ENCODE measurements around the gene FASN. TPM values are rescaled to one million over a fixed set of nuclear protein-coding genes. Genes with fewer than 3 reads are reported as not detected.

Gene FASN
- total and polyA plus RNA-seq, 2 donors (not counting 1 experiment from before 2014, with no cell fraction given): 36.8 to 242 TPM

DNA sequence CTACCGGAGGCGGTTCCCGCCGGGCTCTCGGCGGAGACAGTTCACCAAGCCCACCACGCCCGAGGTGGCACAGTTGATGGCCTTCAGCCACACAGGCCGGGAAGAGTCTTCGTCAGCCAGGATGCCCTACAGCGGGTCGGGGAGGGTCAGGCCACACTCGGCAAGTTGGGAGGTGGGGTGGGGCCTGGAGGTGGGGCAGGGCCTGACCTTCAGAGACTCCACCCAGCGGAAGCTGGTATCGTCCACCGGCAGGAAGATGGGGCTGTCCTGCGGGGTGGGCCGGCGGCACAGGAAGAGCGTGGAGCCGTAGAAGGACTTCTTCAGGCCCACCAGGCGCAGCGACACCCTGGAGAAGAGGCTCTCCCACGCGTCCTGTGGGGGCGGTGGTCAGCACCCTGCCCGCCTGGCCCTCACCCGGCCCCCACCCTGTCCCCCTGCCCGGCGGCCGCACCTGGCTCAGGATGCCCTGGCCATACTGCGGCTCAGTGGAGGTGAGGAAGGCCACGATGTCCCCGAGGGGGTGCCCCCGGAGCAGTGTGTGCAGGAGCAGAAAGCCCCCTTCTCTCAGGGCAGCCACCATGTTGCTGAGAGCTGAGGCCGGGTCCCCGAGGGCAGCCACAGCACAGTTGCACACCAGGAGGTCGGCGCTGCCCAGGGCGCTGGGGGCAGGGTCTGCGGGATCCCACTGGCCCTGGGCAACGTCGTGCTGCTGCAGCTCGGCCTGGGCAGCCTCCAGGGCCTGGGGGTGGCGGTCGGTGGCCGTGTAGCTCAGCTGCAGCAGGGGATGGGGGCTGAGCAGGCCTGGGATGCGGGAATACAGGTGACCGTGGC is 12.8 kb downstream of the FASN start:
- H3K9me3 ChIP-seq (ENCODE audit: control insufficient read depth, insufficient read depth, low read depth, low read length): no peaks in the 10 kb centered on the region
- no peak overlapping the region for H3K4me3 ChIP-seq (replicated peaks in 1 of 4; ENCODE audit: control extremely low read depth in 1 of 4, insufficient read depth in 1 of 4, low read depth in 3 of 4, low read length in 4 of 4)
- H2AFZ ChIP-seq (ENCODE audit: low read length): no peak overlapping the region
- no peak overlapping the region for H3K27ac ChIP-seq (ENCODE audit: insufficient read depth, low read length)
- no peak for DNase-seq (ENCODE audit: low read depth in 2 of 2)
- H3K4me1 ChIP-seq (ENCODE audit: control insufficient read depth, extremely low read depth, insufficient read depth, low read length): no peaks in the 10 kb centered on the region
- TF ChIP-seq, protein P1, sequence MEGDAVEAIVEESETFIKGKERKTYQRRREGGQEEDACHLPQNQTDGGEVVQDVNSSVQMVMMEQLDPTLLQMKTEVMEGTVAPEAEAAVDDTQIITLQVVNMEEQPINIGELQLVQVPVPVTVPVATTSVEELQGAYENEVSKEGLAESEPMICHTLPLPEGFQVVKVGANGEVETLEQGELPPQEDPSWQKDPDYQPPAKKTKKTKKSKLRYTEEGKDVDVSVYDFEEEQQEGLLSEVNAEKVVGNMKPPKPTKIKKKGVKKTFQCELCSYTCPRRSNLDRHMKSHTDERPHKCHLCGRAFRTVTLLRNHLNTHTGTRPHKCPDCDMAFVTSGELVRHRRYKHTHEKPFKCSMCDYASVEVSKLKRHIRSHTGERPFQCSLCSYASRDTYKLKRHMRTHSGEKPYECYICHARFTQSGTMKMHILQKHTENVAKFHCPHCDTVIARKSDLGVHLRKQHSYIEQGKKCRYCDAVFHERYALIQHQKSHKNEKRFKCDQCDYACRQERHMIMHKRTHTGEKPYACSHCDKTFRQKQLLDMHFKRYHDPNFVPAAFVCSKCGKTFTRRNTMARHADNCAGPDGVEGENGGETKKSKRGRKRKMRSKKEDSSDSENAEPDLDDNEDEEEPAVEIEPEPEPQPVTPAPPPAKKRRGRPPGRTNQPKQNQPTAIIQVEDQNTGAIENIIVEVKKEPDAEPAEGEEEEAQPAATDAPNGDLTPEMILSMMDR (conservative IDR thresholded peaks at IDR 0.05 in 1 of 2, IDR thresholded peaks at IDR 0.05 in 1 of 2; ENCODE audit: low read depth in 1 of 2, low read length in 2 of 2): no peak
- TF ChIP-seq EZH2 (IDR thresholded peaks at IDR 0.05; ENCODE audit: low read length, missing control alignments): no peak
- no peaks in the 10 kb centered on the region for H3K79me2 ChIP-seq (ENCODE audit: control insufficient read depth, insufficient read depth, low read length)
- no peak overlapping the region for H3K9ac ChIP-seq (ENCODE audit: insufficient read depth, low read length)
- no peaks in the 10 kb centered on the region for H4K20me1 ChIP-seq (ENCODE audit: control insufficient read depth, extremely low read depth, insufficient read depth, low read length)
- no peak overlapping the region for H3K4me2 ChIP-seq (ENCODE audit: extremely low read depth, insufficient read depth, low read length)
- H3K27me3 ChIP-seq (ENCODE audit: control insufficient read depth, insufficient read depth, low read length): no peaks in the 10 kb centered on the region
- H3K36me3 ChIP-seq (ENCODE audit: control insufficient read depth, insufficient read depth, low read length): peaks cover 79% of the 10 kb centered on the region

DNA sequence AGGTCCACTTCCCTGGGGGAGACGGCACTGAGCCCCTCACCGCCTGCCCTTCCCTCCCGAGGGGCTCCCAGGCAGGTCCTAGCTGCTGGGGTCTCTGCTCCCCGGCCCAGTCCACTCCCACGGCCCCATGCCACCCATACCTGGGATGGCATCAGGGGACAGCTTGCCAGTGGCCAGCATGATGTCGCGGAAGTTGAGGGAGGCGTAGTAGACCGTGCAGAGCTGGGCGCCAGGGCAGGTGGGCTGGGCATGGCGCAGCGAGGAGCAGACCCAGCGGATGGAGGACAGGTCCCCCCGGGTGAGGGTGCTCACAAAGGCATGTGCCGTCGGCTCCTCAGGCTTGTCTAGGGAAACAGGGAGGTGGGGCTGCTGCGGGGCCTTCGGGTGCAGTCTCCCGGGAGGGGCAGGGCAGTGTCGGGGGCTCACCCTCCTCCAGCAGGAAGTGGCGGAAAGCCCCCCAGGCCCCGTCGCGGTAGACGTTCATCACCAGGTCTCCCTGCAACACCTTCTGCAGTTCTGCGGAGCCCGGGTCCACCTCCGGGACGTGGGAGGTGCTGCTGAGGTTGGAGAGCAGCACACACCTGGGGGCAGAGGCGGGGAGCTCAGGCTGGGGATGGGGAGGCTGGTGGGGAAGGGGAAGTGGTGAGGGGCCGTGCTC is 13.5 kb downstream of the FASN start:
- Histone ChIP-seq H3K9me3 (ENCODE audit: control insufficient read depth, insufficient read depth, low read depth, low read length) (no peaks in the 10 kb centered on the region), H3K4me1 (ENCODE audit: control insufficient read depth, extremely low read depth, insufficient read depth, low read length) (no peaks in the 10 kb centered on the region), H3K79me2 (ENCODE audit: control insufficient read depth, insufficient read depth, low read length) (no peaks in the 10 kb centered on the region), H3K27me3 (ENCODE audit: control insufficient read depth, insufficient read depth, low read length) (no peaks in the 10 kb centered on the region), H3K4me2 (ENCODE audit: extremely low read depth, insufficient read depth, low read length) (no peak overlapping the region), H4K20me1 (ENCODE audit: control insufficient read depth, extremely low read depth, insufficient read depth, low read length) (no peaks in the 10 kb centered on the region), H3K9ac (ENCODE audit: insufficient read depth, low read length) (no peak overlapping the region), H3K4me3 (replicated peaks in 1 of 4; ENCODE audit: control extremely low read depth in 1 of 4, insufficient read depth in 1 of 4, low read depth in 3 of 4, low read length in 4 of 4) (no peak overlapping the region), H2AFZ (ENCODE audit: low read length) (no peak overlapping the region), H3K36me3 (ENCODE audit: control insufficient read depth, insufficient read depth, low read length) (peaks cover 77% of the 10 kb centered on the region), H3K27ac (ENCODE audit: insufficient read depth, low read length) (no peak overlapping the region)
- TF ChIP-seq EZH2 (IDR thresholded peaks at IDR 0.05; ENCODE audit: low read length, missing control alignments): no peak
- TF ChIP-seq, protein P1 (conservative IDR thresholded peaks at IDR 0.05 in 1 of 2, IDR thresholded peaks at IDR 0.05 in 1 of 2; ENCODE audit: low read depth in 1 of 2, low read length in 2 of 2): no peak
- no peak for DNase-seq (ENCODE audit: low read depth in 2 of 2)

DNA sequence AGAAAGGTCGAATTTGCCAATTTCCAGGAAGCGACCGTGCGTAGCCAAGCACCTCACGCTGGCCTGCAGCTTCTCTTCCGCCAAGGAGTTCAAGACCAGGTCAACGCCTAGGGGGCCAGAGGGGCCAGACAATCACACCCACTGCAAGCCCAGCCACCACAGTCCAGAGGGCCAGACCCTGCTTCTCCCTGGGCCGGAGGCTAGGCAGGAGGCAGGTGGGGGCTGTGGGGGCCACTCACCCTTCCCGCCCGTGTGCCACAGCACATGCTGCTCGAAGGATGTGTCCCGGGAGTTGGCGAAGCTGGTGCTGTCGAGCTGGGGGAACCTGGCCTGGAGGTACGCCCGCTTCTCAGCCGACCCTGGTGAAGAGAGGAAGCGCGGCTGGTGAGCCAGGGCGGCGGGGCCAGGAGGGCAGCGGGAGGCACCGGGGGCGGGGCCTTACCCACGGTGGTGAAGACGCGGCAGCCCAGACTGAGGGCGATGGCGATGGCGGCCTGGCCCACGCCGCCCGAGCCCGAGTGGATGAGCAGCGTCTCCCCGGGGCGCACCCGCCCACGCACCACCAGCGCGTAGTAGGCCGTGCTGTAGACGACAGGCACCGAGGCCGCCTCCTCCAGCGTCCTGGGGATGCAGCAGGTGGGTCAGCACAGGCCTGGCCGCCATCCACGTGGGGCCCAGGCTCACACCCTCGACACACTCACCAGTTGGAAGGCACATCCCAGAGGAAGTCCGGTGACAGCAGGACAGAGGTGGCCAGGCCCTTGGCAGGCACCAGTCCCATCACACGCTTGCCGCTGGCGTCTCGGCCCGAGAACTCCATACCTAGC is 14.3 kb downstream of the FASN start:
- H3K9ac ChIP-seq (ENCODE audit: insufficient read depth, low read length): no peak overlapping the region
- no peak for DNase-seq (ENCODE audit: low read depth in 2 of 2)
- H3K27me3 ChIP-seq (ENCODE audit: control insufficient read depth, insufficient read depth, low read length): no peaks in the 10 kb centered on the region
- no peaks in the 10 kb centered on the region for H3K4me1 ChIP-seq (ENCODE audit: control insufficient read depth, extremely low read depth, insufficient read depth, low read length)
- H3K4me3 ChIP-seq (replicated peaks in 1 of 4; ENCODE audit: control extremely low read depth in 1 of 4, insufficient read depth in 1 of 4, low read depth in 3 of 4, low read length in 4 of 4): no peak overlapping the region
- H3K4me2 ChIP-seq (ENCODE audit: extremely low read depth, insufficient read depth, low read length): no peak overlapping the region
- TF ChIP-seq EZH2 (IDR thresholded peaks at IDR 0.05; ENCODE audit: low read length, missing control alignments): no peak
- TF ChIP-seq, protein P1 (conservative IDR thresholded peaks at IDR 0.05 in 1 of 2, IDR thresholded peaks at IDR 0.05 in 1 of 2; ENCODE audit: low read depth in 1 of 2, low read length in 2 of 2): no peak
- peaks cover 76% of the 10 kb centered on the region for H3K36me3 ChIP-seq (ENCODE audit: control insufficient read depth, insufficient read depth, low read length)
- no peak overlapping the region for H2AFZ ChIP-seq (ENCODE audit: low read length)
- H3K79me2 ChIP-seq (ENCODE audit: control insufficient read depth, insufficient read depth, low read length): no peaks in the 10 kb centered on the region
- H3K27ac ChIP-seq (ENCODE audit: insufficient read depth, low read length): no peak overlapping the region
- H3K9me3 ChIP-seq (ENCODE audit: control insufficient read depth, insufficient read depth, low read depth, low read length): no peaks in the 10 kb centered on the region
- H4K20me1 ChIP-seq (ENCODE audit: control insufficient read depth, extremely low read depth, insufficient read depth, low read length): no peaks in the 10 kb centered on the region
